Liver (tissue), 9 donors: Measurements from ENCODE around the gene LSAMP. TPM values are rescaled to one million over a fixed set of nuclear protein-coding genes. Genes with fewer than 3 reads are reported as not detected.

Experiments
- DNase-seq: peaks from one replicate; pipeline ENCODE4 v3.0.0-alpha.2; 2017; ENCODE audit warnings: low spot score
- H3K27ac ChIP-seq, 2 donors: one replicate each; pipeline ENCODE4 v1.7.0; 2013; ENCODE audit warnings: inconsistent platforms in 2 of 2, low read length in 2 of 2, control low read depth in 1 of 2, low read depth in 1 of 2, mild to moderate bottlenecking in 1 of 2
- H3K27me3 ChIP-seq, 4 donors: one replicate each; pipeline versions ENCODE4 v1.6.1 to v1.7.0; 2013; ENCODE audit warnings: low read length in 3 of 4, inconsistent platforms in 1 of 4, mild to moderate bottlenecking in 1 of 4, moderate library complexity in 1 of 4; ENCODE audit not compliant: control insufficient read depth in 4 of 4, insufficient read depth in 4 of 4
- H3K36me3 ChIP-seq, 4 donors: one replicate each; pipeline versions ENCODE4 v1.6.1 to v1.7.0; 2013; ENCODE audit warnings: low read length in 3 of 4, mild to moderate bottlenecking in 3 of 4, low read depth in 1 of 4, moderate library complexity in 1 of 4; ENCODE audit not compliant: control insufficient read depth in 4 of 4, insufficient read depth in 3 of 4
- H3K4me1 ChIP-seq, 4 donors: one replicate each; pipeline versions ENCODE4 v1.6.1 to v1.7.0; 2013; ENCODE audit warnings: low read length in 3 of 4, mild to moderate bottlenecking in 3 of 4, moderate library complexity in 1 of 4; ENCODE audit not compliant: control insufficient read depth in 4 of 4, insufficient read depth in 4 of 4
- H3K4me3 ChIP-seq, 3 donors: one replicate each; pipeline versions ENCODE4 v1.6.1 to v1.7.0; 2013; ENCODE audit warnings: low read length in 3 of 3, control low read depth in 1 of 3, low read depth in 1 of 3, mild to moderate bottlenecking in 1 of 3
- H3K9ac ChIP-seq, 2 donors: one replicate each; pipeline ENCODE4 v1.7.0; 2013; ENCODE audit warnings: low read length in 2 of 2, mild to moderate bottlenecking in 2 of 2, moderate library complexity in 2 of 2, control low read depth in 1 of 2, low read depth in 1 of 2
- H3K9me3 ChIP-seq, 4 donors: one replicate each; pipeline versions ENCODE4 v1.6.1 to v1.7.0; 2013; ENCODE audit warnings: low read length in 3 of 4; ENCODE audit not compliant: control insufficient read depth in 4 of 4
- ATF3 ChIP-seq: IDR thresholded peaks from 2 replicates; pipeline ENCODE4 v1.6.1; 2016; ENCODE audit warnings: antibody characterized with exemption
- CTCF ChIP-seq: fragments of 150-350 bp; IDR thresholded peaks from 2 replicates; pipeline ENCODE4 v1.5.1; 2017; ENCODE audit warnings: improper control_type of control experiment, low read depth, low read length; ENCODE audit not compliant: missing input control
- EGR1 ChIP-seq, 2 donors: IDR thresholded peaks; 2 replicates each; pipeline ENCODE4 v1.6.1; 2016 to 2018; ENCODE audit warnings: antibody characterized with exemption in 2 of 2, low read depth in 2 of 2
- GABPA ChIP-seq, 2 donors: IDR thresholded peaks in 1 of 2; conservative IDR thresholded peaks in 1 of 2; 2 replicates each; pipeline ENCODE4 v1.6.1; 2016; ENCODE audit warnings: antibody characterized with exemption in 2 of 2, mild to moderate bottlenecking in 1 of 2, moderate library complexity in 1 of 2
- HNF4A ChIP-seq, 2 donors: conservative IDR thresholded peaks; 2 replicates each; pipeline ENCODE4 v1.6.1; 2016; ENCODE audit warnings: antibody characterized with exemption in 2 of 2, mild to moderate bottlenecking in 2 of 2
- JUND ChIP-seq, 2 donors: IDR thresholded peaks; 2 replicates each; pipeline ENCODE4 v1.6.1; 2016; ENCODE audit warnings: antibody characterized with exemption in 2 of 2
- NR2F2 ChIP-seq: IDR thresholded peaks from 2 replicates; pipeline ENCODE4 v1.6.1; 2016; ENCODE audit warnings: antibody characterized with exemption
- REST ChIP-seq: IDR thresholded peaks from 2 replicates; pipeline ENCODE4 v1.6.1; 2016; ENCODE audit warnings: antibody characterized with exemption, mild to moderate bottlenecking
- RXRA ChIP-seq, 2 donors: IDR thresholded peaks; 2 replicates each; pipeline ENCODE4 v1.6.1; 2017 to 2018; ENCODE audit warnings: antibody characterized with exemption in 2 of 2, mild to moderate bottlenecking in 1 of 2
- SP1 ChIP-seq: IDR thresholded peaks from 2 replicates; pipeline ENCODE4 v1.6.1; 2018; ENCODE audit warnings: antibody characterized with exemption, mild to moderate bottlenecking
- TAF1 ChIP-seq: conservative IDR thresholded peaks from 2 replicates; pipeline ENCODE4 v1.6.1; 2016; ENCODE audit warnings: antibody characterized with exemption, mild to moderate bottlenecking
- YY1 ChIP-seq: IDR thresholded peaks from 2 replicates; pipeline ENCODE4 v1.6.1; 2016; ENCODE audit warnings: antibody characterized with exemption, mild to moderate bottlenecking
- ZBTB33 ChIP-seq: IDR thresholded peaks from 2 replicates; pipeline ENCODE4 v1.6.1; 2016; ENCODE audit warnings: antibody characterized with exemption
- WGBS: extraction: QIAGEN DNeasy Blood & Tissue Kit; methylation state at CpG from one replicate; pipeline ENCODE4 v1.1.7; 2013; 5-methylcytosine and 5-hydroxymethylcytosine counted together
- polyA plus RNA-seq, 2 donors: library from polyadenylated mRNA; stranded (reverse) in 1 of 2; unstranded in 1 of 2; fragments of 200-250 nt in 1 of 2; fragments of >200 nt in 1 of 2; fragmentation: Nextera tagmentation in 1 of 2; extraction: Ambion mirVana in 1 of 2; gene quantifications; one replicate each; pipeline versions ENCODE4 v1.2.1 to v1.2.3, GENCODE V29; 2013 to 2015
- total RNA-seq, 2 donors: library from RNA; depleted of rRNA; stranded (reverse); fragments of >200 nt; gene quantifications; one replicate each; pipeline ENCODE4 v1.2.3, GENCODE V29; 2014
- donor health status: healthy.
- donor health status: healthy.
- donor health status: healthy.
- donor health status: healthy.
- donor health status: healthy.

The LSAMP gene
- total and polyA plus RNA-seq, 4 donors, result 0.01 to 0.17 (median 0.06) TPM

- WGBS, result 47% methylated on average over 5 of the region's 5 CpGs
- TF ChIP-seq ZBTB33 (no peak), HNF4A (conservative IDR thresholded peaks at IDR 0.05) (no peak), YY1 (no peak), EGR1 (IDR thresholded peaks at IDR 0.05; ENCODE audit: low read depth in 2 of 2) (no peak), TAF1 (no peak), CTCF (no peak), NR2F2 (no peak), ATF3 (no peak), REST (no peak), JUND (IDR thresholded peaks at IDR 0.05) (no peak), GABPA (IDR thresholded peaks at IDR 0.05 in 1 of 2, conservative IDR thresholded peaks at IDR 0.05 in 1 of 2) (no peak)
- no peak for DNase-seq
- no peaks in the 10 kb centered on the region for H3K9me3 ChIP-seq
- no peak overlapping the region for H3K4me3 ChIP-seq
- no peaks in the 10 kb centered on the region for H3K27me3 ChIP-seq
- H3K36me3 ChIP-seq, result no peaks in the 10 kb centered on the region
- H3K4me1 ChIP-seq, result no peaks in the 10 kb centered on the region
- no peak overlapping the region for H3K9ac ChIP-seq
- no peak overlapping the region for H3K27ac ChIP-seq
Measured at GRCh38 chr3:116263842-116264545, 181.3 kb downstream of the LSAMP start.

- TF ChIP-seq HNF4A (conservative IDR thresholded peaks at IDR 0.05) (no peak), RXRA (IDR thresholded peaks at IDR 0.05) (no peak), SP1 (no peak), GABPA (IDR thresholded peaks at IDR 0.05 in 1 of 2, conservative IDR thresholded peaks at IDR 0.05 in 1 of 2) (no peak)
Measured at GRCh38 chr3:116260491-116260890, 184.8 kb downstream of the LSAMP start.

More at GRCh38 chr3:116260491-116260890, 184.8 kb downstream of the LSAMP start:
- H3K4me3 ChIP-seq, result no peak overlapping the region
- no peaks in the 10 kb centered on the region for H3K27me3 ChIP-seq
- H3K27ac ChIP-seq, result no peak overlapping the region
- H3K4me1 ChIP-seq, result no peaks in the 10 kb centered on the region
- DNase-seq, result no peak
- no peaks in the 10 kb centered on the region for H3K36me3 ChIP-seq
- H3K9me3 ChIP-seq, result no peaks in the 10 kb centered on the region
- H3K9ac ChIP-seq, result no peak overlapping the region
- WGBS, result 30% methylated on average over 2 of the region's 2 CpGs
